NCI-H69 (cell line): ENCODE measurements around the gene EXOC2.
"Not testable (repeated sequence)": the region's sequence is repeated elsewhere in the genome, so short reads cannot be mapped to it uniquely, and the experiment has no call there.

ENCODE experiments used
- DNase-seq: peaks from one replicate; lab custom pipeline; 2025; lab: John Stamatoyannopoulos, UW

EXOC2 gene

GRCh38 chr6:680251-680650, 12.7 kb downstream of the EXOC2 start:
- no peak for DNase-seq

- no peak for DNase-seq
Observed at GRCh38 chr6:679282-679681, 13.7 kb downstream of the EXOC2 start.

GRCh38 chr6:678520-678919, 14.4 kb downstream of the EXOC2 start:
- peak; percentile 50 for DNase-seq

GRCh38 chr6:677919-678318, 15.0 kb downstream of the EXOC2 start:
- DNase-seq: no peak

- no peak for DNase-seq
Observed at GRCh38 chr6:674956-675355, 18.0 kb downstream of the EXOC2 start.

- no peak for DNase-seq
Observed at GRCh38 chr6:674406-674805, 18.5 kb downstream of the EXOC2 start.

- no peak for DNase-seq
Observed at GRCh38 chr6:667253-667927, 25.5 kb downstream of the EXOC2 start.

- DNase-seq: no peak
Observed at GRCh38 chr6:665403-666267, 27.3 kb downstream of the EXOC2 start.

GRCh38 chr6:663788-664187, 29.2 kb downstream of the EXOC2 start:
- DNase-seq: not testable (repeated sequence)

GRCh38 chr6:659716-660581, 33.0 kb downstream of the EXOC2 start:
- peak; percentile 91 for DNase-seq

- no peak for DNase-seq
Observed at GRCh38 chr6:658244-658643, 34.7 kb downstream of the EXOC2 start.

GRCh38 chr6:657743-658142, 35.2 kb downstream of the EXOC2 start:
- DNase-seq: no peak

- DNase-seq: no peak
Observed at GRCh38 chr6:656460-657252, 36.3 kb downstream of the EXOC2 start, which contains the start of gene HUS1B. TSS of gene HUS1B (minus strand) at chr6:657100. CDS start at chr6:656944, 156 bp downstream.

- no peak for DNase-seq
Observed at GRCh38 chr6:654136-654535, 38.8 kb downstream of the EXOC2 start.

GRCh38 chr6:652865-653264, 40.1 kb downstream of the EXOC2 start:
- DNase-seq: no peak

GRCh38 chr6:650098-650497, 42.8 kb downstream of the EXOC2 start:
- no peak for DNase-seq

GRCh38 chr6:642805-643204, 50.1 kb downstream of the EXOC2 start:
- no peak for DNase-seq

GRCh38 chr6:641225-641985, 51.5 kb downstream of the EXOC2 start:
- DNase-seq: no peak

GRCh38 chr6:636488-636887, 56.5 kb downstream of the EXOC2 start:
- no peak for DNase-seq

GRCh38 chr6:635233-635632, 57.7 kb downstream of the EXOC2 start:
- DNase-seq: no peak

- no peak for DNase-seq
Observed at GRCh38 chr6:633611-634010, 59.3 kb downstream of the EXOC2 start.
